HG02840 (cell line): ENCODE measurements around the gene CLASRP.

ENCODE experiments used
- ATAC-seq: cut with Tn5 transposase; IDR thresholded peaks from one replicate; pipeline ENCODE4 v1.9.1; 2021; ENCODE audit warnings: mild to moderate bottlenecking, moderate library complexity, moderate number of reproducible peaks; ENCODE audit not compliant: unreplicated experiment, low FRiP score

CLASRP gene

GRCh38 chr19:45019187-45019586, 19.7 kb upstream of the CLASRP start:
- no peak for ATAC-seq

GRCh38 chr19:45020071-45020470, 18.8 kb upstream of the CLASRP start:
- ATAC-seq, result no peak

- no peak for ATAC-seq
Observed at GRCh38 chr19:45021971-45022370, 16.9 kb upstream of the CLASRP start.

GRCh38 chr19:45023048-45023447, 15.8 kb upstream of the CLASRP start:
- ATAC-seq, result no peak

- no peak for ATAC-seq
Observed at GRCh38 chr19:45025264-45025663, 13.6 kb upstream of the CLASRP start.

- ATAC-seq, result no peak
Observed at GRCh38 chr19:45027371-45027770, 11.5 kb upstream of the CLASRP start.

GRCh38 chr19:45030825-45031224, 8.0 kb upstream of the CLASRP start:
- ATAC-seq, result no peak

- ATAC-seq, result no peak
Observed at GRCh38 chr19:45032421-45032820, 6.4 kb upstream of the CLASRP start.

GRCh38 chr19:45035755-45036154, 3.1 kb upstream of the CLASRP start:
- ATAC-seq, result no peak

GRCh38 chr19:45037393-45038169, 1.3 kb upstream of the CLASRP start:
- no peak for ATAC-seq

GRCh38 chr19:45040059-45040771, 1.4 kb downstream of the CLASRP start:
- ATAC-seq, result no peak

- ATAC-seq, result no peak
Observed at GRCh38 chr19:45041125-45041524, 2.3 kb downstream of the CLASRP start.

GRCh38 chr19:45045671-45046353, 7.0 kb downstream of the CLASRP start:
- no peak for ATAC-seq

- ATAC-seq, result no peak
Observed at GRCh38 chr19:45046355-45046754, 7.5 kb downstream of the CLASRP start.

GRCh38 chr19:45047188-45047797, 8.4 kb downstream of the CLASRP start:
- no peak for ATAC-seq

- ATAC-seq, result no peak
Observed at GRCh38 chr19:45049073-45049736, 10.4 kb downstream of the CLASRP start.

- no peak for ATAC-seq
Observed at GRCh38 chr19:45050036-45050435, 11.2 kb downstream of the CLASRP start.

- no peak for ATAC-seq
Observed at GRCh38 chr19:45051929-45052579, 13.2 kb downstream of the CLASRP start.

GRCh38 chr19:45056831-45057230, 18.0 kb downstream of the CLASRP start:
- ATAC-seq, result no peak

- no peak for ATAC-seq
Observed at GRCh38 chr19:45057444-45057843, 18.6 kb downstream of the CLASRP start.
